Endometrial microvascular endothelial cells (primary cell): Measurements from ENCODE around the gene EXOC7. TPM values are rescaled to one million over a fixed set of nuclear protein-coding genes. Genes with fewer than 3 reads are reported as not detected.

ENCODE experiments used
- in situ Hi-C: cut with HindIII; loops from 2 replicates; pipeline ENCODE4 v1.10.0; 2017; ENCODE audit warnings: low sequenced_read_pairs, low pct_unique_long_range_greater_than_20kb; ENCODE audit errors: inconsistent ontology term
- total RNA-seq: library from RNA; depleted of rRNA; stranded (reverse); fragments of >200 nt; gene quantifications from one replicate; pipeline ENCODE4 v1.2.3, GENCODE V29; 2015; ENCODE audit errors: inconsistent ontology term

Gene EXOC7, protein sequence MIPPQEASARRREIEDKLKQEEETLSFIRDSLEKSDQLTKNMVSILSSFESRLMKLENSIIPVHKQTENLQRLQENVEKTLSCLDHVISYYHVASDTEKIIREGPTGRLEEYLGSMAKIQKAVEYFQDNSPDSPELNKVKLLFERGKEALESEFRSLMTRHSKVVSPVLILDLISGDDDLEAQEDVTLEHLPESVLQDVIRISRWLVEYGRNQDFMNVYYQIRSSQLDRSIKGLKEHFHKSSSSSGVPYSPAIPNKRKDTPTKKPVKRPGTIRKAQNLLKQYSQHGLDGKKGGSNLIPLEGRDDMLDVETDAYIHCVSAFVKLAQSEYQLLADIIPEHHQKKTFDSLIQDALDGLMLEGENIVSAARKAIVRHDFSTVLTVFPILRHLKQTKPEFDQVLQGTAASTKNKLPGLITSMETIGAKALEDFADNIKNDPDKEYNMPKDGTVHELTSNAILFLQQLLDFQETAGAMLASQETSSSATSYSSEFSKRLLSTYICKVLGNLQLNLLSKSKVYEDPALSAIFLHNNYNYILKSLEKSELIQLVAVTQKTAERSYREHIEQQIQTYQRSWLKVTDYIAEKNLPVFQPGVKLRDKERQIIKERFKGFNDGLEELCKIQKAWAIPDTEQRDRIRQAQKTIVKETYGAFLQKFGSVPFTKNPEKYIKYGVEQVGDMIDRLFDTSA
- total RNA-seq: 70.9 TPM

DNA sequence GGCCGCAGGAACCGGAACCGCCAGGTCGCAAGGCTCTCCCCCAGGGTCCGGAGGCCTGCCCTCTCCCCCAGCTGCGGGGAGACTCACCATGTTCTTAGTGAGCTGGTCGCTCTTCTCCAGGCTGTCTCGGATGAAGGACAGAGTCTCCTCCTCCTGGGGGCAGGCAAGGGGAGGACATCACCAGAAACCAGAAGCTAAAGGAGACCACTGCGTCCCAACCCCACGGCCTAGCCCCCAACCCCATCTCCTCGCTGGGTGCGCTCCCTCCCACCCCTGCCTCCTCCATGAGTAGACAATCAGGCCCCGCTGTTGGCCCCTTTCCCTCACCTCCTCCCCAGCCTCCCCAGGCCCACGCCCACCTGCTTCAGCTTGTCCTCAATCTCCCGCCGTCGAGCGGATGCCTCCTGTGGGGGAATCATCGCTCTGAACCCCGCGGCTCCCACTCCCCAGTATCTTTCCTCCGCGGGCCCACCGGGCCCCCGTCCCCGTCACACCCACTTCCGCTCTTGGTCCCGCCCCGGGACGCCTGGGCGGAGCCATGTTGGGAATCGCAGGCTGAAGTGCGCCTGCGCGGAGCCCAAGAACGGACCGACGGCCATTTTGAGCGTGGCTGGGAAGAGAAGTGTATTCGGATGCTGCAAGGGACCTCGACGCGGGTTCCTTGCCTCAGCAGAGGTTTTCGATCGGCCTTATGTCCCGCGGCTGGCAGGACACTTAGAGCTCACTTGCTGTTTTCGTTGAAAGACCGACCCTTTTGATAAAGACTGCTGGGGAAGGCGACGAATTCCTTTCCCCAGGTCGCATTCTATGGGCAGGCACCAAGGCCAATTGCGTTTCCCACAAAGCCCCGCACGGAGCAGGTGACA, at the start of gene EXOC7:
TSS of gene EXOC7 (minus strand) at position 514 of the 866 bp plus-strand sequence. CDS start at position 419, 95 bp downstream.
- in situ Hi-C loops: no loop called here

DNA sequence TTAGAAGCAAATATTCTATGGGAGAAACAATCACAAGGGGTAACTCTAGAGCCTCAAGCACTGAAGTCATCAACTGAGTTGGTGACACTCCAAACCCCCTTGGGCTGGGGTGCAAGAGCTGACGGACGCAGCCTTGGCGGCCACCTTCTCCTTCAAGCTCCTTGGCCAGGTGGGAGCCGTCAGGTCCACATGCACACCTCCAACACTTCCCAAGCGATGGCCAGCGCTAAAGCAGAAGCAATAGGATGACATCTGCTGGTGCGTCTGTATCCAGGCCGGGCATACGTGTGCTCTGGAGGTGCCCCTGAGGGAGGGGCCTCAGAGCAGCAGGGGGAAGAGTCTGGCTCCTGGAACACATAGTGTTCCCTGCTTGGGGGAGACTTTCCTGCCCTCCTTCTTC, 49.6 kb upstream of the EXOC7 start:
- in situ Hi-C loops: no loop called here

DNA sequence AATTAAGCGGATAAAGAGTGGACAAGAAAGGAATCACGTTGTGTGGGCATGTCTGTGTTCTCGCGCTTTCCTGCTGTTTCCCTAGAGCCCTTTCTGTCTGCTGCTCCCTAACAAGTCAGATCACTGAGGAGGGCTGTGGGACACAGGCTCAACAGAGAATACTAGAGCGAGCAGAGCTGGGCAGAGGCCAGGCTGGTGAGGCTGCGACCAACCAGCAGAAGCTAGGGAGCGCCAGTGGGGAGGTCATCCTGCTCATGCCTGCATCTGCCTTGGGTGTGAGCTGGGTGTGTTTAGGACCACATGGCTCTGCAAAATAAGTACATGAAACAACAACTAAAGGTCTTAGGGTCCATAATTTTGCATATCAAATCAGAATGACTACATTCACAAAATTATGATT, 49.0 kb upstream of the EXOC7 start:
- in situ Hi-C loops: no loop called here

DNA sequence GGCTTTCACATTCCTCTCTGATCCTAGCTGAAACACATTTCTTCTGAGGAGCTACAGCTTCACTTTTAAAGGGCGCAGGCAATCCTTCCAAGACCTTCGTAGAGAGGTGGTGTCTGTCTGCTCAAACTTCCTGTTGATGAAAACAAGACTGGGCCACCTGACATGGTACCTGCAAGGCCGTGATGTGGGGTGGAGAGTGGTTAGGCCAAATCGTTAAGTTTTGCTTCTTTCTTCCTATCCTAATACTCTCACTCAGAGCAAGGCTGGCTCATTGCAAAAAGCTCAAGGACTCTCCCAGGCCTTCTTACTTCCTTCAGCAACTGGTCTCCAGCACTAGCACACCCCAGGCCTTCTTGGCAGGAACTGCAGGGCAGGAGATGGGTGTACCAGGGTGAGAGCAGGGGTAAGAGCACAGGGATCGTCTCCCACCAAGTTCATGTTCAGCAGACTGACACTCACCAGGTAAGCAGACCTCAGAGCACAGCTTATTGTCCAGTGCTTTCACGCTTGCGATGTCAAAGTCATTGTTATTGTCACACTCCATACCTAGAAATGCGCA, 48.4 kb upstream of the EXOC7 start:
- in situ Hi-C loops: no loop called here

DNA sequence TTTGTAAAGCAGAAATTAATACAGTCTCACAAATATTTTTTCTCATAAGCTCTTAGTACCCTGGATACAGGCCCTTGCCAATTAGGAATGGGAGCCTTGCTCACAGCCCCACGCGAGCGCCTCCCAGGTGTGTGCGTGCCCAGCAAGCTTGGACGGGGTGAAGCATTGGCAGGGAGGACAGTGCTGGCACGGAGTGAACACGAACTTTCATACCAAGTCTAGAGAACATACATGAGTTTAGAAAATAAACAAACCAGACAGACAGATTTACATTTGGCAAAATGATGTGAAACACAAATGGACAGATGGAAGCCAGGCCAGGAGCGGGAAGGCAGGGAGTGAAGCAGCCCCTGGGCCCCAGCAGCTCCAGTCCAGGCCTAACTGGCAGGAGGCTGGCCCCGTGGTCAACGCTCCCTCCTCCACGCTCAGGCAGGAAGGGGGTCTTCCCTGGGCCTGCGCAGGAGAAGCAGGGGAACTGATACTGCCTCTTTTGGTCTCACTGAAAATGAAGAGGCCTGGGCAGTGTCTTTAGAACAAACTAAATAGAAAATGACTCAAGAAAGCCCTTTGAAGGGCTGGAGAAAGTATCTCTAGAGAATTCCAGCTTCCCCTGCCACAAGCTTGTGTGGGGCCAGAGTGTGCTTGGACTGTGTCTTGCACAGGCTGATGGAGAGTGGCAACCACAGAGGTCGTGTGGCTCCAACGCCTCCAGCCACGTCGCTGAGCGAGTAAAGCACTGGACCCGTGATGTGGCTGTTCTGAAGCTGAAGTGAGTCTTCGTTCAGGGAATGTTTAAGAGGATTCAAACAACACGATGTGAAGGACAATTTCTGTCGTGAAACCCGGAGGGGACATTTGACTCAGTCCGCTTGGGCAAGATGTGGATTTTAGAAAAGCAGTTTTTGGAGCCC, 47.4 kb upstream of the EXOC7 start:
- in situ Hi-C loops: no loop called here

DNA sequence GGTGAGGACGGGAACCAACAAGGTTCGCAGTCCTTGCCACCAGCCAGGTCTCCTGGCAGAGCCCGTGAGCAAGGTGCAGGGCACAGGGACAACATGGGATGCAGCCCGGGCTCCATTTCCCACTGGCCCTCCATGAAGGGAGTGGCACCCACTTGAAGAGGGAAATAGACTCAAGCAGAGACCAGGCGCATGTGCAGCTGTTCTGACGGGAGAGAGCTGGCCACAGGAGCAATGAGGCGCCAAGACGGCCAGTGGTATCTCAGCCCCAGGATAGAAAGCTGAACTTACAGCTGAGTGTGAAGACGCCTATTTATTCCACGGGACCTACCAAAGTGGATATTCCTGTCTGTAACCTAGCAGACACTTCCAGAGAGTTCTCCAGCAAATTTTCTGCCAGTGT, 45.6 kb upstream of the EXOC7 start:
- in situ Hi-C loops: no loop called here

DNA sequence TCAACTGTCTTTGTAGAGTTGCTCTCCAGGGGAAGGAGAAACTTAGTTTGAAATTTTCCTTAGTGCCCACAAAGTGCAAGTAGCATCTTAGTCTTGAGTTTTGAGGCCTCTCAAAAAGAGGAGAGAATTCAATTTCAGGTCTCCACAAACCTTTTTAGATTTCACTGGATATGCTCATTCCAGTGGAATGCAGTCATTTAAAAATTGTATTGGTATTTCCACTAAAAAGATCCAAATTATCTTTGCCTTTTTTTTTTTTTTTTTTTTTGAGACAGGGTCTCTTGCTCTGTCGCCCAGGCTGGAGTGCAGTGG, 44.4 kb upstream of the EXOC7 start:
- in situ Hi-C loops: no loop called here

DNA sequence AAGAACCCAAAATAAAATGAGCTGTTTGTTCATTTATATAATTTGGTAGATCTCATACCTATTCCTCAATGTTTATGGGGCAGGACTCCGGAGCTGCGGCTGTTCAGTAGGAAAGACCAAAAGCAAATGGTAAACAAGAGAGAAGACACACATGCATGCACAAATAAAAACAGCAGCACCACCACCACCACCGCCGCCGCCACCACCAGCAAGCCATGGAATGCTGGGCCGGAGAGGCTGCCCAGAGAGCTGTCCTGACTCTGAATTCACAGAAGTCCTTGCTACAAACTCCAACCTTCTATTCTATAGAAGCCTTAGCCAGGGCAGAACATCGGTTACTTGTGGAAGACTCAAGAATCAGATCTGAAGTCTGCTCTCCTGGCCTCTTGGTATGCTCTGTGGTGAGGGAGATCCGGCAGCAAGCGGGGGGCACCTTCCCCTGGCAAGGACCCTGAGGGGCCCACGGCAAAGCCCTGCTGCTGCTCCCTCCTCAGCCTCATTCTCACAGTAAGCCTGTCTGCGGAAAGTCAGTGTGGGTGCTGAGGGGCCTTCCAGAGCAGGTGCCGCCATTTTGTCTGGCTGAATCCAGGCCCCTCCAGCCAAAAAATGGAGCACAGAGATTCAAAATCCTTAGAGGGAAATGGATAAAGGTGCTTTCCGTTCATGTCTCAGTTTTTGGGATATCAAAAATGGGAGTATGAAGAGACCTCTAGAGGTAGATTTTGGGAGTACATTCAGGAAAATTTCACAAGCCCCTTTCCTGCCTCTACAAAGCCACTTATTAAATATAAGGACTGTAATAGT, 43.8 kb upstream of the EXOC7 start:
- in situ Hi-C loops: no loop called here

DNA sequence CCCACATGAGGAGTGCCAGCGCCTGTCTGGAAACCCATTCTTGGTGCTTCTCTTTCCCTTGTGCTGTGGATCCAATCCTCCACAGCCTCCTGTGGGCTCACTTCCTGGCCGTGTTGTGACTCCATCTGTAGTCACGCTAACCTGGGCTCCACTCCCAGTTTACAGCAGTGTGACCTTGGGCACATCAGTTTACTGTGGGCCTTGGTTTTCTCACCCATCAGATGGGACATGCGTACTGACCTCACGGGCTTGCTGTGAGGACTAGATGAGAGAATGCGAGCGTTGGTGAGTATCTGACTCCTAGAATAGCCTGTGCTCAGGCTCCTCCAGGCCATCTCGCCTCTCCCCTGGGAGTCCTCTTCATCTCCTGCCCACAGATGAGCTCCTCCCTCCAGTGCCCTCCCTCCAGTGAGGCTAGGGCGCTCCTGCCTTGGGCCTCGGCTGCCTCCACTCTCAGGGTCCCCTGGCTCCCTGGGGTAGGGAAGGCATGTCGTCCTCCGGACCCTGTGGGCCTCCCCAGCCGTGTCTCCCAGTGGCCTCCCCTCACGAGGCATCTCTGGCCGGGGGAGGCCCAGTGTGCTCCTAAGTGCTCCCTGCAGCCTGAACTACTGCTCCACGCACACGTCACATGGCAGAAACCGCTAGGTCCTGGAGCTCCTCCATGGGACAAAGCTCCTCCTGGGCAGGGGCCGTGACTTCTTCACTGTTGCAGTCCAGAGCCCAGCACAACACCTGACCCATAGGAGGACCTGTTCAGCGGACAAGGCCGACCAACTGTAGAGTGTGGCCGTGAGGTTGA, 42.7 kb upstream of the EXOC7 start:
- in situ Hi-C loops: no loop called here

DNA sequence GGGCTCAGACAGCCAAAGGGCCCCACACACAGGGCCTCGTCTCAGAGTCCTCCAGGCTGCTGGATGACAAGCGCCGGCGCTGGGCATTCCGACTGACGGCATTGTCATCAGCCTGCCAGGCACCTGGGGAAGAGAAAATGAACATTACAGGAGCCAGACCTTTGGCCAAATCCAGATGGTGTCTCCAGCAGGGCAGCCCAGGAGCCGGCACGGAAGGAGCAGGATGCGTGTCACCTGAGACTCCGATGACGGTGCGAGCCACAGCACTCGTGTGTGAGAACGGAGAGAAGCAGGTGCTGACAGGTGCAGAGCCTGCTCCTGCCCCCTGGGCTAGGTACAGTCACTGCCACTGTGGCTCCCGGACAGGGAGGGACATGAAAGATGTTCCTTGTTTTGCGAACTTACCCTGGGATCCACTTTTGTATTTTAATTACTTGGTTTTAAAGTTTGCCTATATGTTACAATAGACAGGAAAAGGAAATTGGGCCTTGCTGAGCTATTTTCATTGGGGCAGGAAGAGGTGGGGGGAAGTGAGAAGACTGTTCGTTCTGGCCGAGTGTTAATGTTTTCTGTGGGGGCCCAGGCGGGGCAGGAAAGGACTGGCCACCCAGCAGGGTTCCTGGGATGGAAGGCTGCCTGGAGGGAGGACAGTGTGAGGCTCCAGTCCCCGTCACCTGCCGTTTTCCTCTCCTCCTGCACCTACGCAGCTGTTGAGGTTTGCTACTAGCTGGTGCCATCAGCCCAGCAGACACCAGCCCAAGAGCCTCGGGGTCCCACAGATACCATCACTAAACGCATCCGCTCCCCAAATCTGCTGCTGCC, 41.9 kb upstream of the EXOC7 start:
- in situ Hi-C loops: no loop called here

DNA sequence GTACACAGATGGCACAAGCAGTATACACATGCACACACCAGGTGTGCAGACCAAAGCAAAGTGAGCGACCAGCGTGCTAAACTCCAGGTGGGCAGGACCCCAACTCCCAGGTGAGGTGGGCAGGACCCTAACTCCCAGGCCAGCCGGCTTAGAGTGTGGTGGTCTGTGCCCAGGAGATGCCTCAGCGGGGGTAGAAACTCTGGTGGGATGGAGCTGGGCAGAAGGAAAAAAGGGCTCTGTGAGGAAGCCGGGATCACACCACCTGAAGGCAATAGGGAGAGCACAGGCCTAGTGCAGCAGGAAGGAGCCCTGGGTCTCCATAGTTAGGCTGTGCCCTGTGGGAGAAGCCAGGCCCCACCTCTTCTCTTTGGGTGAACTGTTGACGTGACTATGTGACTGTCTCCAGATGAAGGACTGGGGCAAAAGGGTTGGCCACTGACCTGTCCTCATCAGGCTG, 39.0 kb upstream of the EXOC7 start:
- in situ Hi-C loops: no loop called here

DNA sequence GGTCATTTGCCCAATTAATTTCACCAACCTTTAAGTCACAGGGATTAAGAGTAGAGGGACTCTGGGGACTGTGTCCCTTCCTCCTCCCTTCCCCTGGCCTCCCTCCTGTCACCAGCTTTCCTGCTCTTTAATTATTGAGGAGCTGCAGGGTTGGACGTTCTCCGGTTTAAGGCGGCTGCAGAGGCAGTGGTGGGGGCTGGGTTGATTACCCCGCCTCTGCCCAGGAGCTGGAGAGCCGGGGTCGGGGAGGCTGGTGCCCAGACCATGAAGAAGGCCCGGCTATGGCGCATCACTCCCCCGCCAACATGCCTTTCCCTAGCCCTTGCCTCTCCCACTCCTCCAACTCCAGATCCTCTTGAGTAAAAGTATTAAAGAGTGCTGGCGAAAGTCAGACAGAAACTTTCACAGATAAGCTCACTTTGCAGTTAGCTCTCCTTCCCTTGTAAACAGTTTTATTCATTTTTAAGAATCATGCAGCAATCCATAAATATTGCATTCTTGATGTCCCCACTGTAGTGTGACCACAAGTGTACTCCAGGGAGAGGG, 38.5 kb upstream of the EXOC7 start:
- in situ Hi-C loops: no loop called here

DNA sequence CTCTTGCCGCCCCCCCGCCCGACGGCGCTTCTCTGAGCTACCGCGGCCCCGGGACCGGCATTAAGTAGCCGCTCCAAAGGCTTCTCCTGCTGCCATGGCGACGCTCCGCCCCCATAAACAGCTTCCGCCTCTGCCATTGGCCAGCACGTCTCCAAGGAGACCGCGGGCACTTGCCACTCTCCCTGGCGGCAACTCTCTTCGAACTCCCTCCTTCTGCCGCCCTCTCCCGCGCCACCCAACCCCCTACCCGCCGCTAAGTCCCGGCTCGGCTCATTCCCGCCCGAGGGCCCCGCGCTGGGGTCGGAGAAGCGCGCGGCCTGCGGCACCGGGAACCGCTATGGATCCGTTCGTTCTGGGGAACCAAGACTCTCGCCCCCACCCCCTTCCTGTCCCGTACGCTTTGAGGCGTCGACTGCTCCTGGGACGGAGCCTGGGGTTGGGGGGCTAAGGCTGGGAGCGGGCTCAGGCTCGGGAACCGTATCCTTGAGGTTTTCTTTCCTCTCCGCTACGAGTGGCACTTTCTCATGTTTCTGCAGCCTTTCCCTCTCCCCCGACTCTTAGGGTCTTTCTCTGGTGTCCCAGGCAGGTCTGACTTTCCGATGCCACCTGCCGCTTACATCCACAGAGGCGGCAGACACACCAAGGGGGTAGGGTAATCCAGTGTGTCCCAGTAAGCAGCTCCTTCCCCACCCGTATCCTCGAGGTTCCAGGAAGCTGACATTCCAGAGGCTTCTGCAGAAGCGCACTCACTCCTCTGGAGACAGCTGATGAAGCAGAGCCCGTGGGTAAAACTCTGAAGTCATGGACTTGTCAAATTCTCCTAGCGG, 37.8 kb upstream of the EXOC7 start, which contains the start of gene FOXJ1:
TSS of gene FOXJ1 (minus strand) at position 34 of the 827 bp plus-strand sequence. CDS start 850 bp downstream, outside the sequence.
- in situ Hi-C loops: no loop called here

DNA sequence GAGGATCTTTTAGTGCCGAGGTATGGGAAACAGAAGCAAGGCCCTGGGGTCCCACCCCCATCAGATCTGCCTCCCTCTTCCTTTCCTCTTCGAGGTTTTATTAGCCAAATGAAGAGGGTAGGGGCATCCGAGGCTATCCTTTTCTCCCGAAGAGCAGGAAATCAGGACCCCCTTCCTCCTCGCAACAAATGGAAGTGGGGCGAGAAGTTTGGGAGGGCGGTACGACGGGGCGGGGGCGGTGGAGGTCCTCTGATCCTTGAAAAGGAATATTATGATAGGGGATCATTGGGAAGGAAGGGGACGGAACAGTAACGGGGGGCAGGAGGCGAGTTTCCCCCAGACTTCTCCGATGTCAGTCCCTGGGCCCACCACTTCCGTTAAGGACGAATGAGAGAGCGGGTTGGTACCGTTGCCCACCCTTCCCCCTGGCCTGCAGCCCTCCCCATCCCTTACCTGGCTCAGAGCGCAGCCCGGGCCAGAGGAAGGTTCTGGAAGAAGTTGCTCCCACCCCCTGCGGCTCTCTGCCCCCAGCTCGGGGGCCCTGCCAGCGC, 37.1 kb upstream of the EXOC7 start:
- in situ Hi-C loops: no loop called here
